ENCODE results near the gene SELENOH.

DNA sequence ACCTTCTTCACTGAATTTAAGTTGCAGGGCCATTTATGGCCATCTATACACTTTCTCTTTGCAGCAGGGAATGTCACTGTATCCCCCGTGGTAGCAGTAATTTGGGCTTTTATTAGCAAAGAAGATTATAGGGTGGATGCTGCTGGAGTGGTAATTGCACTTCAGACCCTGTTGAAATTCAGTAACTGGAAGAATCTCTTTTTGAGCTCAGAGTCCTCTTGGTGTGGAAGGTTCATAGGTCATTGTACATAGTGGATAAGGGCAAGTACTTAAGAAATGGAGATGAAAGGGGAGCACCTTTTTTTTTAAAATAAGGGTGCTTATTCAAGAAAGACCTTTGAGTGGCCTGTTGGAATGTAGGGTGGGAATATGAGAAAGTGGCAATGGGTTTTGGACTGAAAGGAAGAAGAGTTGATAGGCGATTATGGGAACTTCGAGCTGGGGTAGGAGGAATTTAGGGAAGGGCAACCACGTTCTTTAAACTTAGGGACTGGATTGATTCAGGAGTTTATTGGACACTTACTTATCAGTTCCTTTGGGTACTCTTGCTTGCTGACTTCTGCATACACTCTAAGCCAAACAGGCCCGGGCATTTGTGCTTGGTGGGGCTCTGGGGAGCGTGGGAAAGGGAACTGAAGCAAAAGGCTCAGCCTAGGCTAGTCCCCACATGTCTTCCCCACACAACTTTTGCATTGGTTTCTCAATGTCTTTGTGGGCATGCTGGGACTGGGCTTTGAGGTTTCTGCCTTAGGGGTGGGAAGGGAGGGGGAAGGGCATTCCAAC, 46.8 kb downstream of the SELENOH start:
- TF ChIP-seq CTCF (IDR thresholded peaks at IDR 0.05) (no peak), POLR2A (IDR thresholded peaks at IDR 0.05) (no peak)
